ENCODE data around the gene ZDHHC12.

The ZDHHC12 gene

DNA sequence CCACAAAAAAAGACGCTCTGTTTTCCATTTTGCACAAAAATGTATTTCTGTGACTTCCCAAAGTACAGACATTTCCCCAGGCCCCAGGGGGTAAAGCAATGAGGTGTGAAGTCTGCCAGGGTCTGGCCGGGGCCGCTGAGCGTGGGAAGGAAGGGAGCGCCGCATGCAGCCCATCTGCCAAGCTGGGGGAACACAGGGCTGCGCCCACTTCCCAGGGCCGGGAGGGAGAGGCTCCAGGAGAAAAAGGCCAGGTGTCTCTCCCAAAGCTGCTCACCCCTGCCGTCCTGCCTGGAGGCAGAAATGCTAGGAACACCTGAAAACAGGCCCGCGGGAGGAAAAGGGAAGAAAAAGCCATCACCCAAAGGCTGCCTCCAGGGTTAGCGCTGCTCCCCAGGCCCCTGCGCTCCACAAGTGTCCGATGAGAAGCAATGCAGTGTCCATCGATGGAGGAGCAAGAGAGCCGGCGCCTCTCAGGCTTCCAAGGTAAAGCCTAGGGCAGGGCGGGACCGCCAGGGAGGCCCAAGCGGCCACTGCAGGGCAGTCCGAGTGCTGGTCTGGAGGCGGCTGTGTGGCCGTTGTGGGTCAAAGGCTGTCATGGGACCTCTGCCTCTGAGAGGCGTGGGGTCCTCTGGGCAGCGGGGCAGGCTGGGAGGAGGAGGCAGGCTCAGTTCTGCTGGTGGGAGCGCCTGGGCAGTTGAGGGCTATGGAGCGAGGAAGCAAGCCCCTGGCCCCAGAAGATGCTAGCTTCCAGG lies 6.0 kb upstream of the ZDHHC12 start:
- no peak for DNase-seq (ENCODE audit: low read depth in 2 of 2)

DNA sequence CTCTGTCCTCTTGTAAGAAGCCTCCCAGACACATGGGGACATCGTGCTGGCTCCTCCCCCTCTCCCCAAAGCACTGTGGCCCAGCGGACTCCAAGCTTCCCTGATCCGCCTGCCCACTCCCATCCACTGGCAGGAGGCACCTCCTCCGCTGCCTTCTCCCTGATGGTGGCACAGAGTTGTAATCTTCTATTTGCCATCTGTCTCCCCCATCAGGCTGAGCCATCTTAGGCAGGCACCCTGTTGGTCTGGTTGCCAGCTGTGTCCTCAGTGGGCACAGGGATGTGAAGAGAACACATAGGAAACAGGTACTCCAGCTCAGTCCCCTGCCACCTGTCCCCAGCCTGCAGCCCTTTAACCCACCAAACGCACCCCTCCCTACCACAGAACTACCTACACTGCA lies 5.4 kb upstream of the ZDHHC12 start:
- DNase-seq (ENCODE audit: low read depth in 2 of 2), result no peak

DNA sequence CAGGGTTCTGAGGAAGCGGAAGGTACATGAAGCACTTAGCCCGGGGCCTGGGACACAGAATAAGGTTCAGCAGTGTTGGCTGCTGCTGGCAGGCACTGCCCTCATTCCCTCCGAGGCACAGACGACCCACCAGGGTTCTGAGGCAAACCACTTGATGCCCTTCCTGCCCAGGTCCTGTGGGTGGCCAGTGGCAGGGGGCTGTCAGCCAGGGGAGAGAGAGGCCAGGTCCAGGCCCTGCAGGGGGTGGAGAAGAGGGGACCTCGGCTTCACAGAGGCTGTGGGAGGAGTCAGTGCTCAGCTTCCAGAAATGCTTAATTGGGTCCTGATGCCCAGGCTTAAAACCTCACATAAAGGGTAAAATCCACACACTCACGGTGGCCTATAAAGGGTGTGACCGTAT lies 4.4 kb upstream of the ZDHHC12 start:
- DNase-seq (ENCODE audit: low read depth in 2 of 2), result no peak

DNA sequence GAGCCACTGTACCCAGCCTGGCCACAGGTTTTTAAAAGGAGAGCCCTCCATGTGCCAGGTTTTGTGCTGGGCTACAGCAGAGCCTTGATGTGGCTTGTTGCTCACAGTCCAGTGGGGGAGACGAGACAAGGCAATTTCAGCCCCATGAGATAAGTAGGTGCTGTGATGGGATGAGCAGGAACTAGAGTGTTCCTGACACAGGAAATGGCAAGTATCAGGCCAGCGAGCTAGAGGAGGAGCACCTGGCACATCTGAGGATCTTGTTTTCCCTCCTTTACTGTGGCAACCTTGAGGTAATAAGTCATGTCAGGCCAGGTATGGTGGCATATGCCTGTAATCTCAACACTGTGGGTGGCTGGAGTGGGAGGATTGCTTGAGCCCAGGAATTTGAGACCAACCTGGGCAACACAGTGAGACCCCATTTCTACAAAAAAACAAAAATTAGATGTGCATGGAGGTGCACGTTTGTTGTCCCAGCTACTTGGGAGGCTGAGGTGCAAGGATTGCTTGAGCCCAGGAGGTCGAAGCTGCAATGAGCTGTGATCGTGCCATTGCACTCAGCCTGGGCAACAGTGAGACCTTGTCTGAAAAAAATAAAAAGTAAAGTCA lies 3.8 kb upstream of the ZDHHC12 start:
- DNase-seq (ENCODE audit: low read depth in 2 of 2), result no peak

DNA sequence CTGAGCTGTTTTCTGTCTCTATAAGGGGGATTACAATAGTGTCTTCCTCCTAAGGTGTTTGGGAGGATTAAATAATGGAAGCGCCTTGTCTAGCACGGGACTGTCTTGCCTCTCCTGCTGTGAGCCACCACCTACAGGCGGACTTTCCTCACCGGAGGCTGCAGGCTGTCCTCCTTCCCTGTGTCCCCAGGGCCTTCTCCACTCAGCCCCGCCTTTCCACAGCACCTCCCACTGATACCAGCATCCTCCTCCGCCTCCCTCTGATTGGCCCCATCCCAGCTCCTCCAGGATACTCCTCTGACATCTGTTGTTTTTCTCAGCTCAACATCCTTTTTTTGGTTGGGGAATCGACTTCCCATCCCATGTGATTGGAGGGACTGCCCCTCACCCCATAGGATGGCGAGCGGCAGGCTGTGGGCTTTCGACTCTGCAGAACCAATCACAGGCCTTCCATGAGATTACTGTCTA lies 851 bp upstream of the ZDHHC12 start:
- no peak for DNase-seq (ENCODE audit: low read depth in 2 of 2)

DNA sequence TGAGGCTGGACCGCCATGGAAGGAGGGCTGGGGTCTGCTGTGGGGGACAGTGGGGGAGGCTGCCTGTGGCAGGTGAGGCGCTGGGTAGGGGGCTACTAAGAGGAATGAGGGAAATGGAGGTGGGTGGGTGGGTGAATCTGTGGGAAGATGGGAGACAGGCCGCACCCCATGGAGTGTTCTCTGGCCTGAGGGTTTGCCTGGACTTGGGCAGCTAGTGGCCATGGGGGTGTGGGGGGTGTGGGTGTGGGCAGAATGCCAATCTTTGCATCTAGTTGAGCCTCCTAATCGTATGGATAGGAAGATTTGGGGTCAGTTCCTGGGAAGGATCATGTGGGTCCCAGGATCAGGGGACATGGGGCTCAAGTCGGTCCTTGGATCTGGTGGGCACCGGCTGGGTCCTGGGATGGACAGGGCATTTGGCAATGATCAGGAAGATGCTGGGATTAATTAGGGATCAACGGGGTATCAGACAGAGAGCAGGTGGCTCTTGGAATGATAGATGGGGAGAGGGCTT lies 518 bp downstream of the ZDHHC12 start:
- DNase-seq (ENCODE audit: low read depth in 2 of 2), result no peak

DNA sequence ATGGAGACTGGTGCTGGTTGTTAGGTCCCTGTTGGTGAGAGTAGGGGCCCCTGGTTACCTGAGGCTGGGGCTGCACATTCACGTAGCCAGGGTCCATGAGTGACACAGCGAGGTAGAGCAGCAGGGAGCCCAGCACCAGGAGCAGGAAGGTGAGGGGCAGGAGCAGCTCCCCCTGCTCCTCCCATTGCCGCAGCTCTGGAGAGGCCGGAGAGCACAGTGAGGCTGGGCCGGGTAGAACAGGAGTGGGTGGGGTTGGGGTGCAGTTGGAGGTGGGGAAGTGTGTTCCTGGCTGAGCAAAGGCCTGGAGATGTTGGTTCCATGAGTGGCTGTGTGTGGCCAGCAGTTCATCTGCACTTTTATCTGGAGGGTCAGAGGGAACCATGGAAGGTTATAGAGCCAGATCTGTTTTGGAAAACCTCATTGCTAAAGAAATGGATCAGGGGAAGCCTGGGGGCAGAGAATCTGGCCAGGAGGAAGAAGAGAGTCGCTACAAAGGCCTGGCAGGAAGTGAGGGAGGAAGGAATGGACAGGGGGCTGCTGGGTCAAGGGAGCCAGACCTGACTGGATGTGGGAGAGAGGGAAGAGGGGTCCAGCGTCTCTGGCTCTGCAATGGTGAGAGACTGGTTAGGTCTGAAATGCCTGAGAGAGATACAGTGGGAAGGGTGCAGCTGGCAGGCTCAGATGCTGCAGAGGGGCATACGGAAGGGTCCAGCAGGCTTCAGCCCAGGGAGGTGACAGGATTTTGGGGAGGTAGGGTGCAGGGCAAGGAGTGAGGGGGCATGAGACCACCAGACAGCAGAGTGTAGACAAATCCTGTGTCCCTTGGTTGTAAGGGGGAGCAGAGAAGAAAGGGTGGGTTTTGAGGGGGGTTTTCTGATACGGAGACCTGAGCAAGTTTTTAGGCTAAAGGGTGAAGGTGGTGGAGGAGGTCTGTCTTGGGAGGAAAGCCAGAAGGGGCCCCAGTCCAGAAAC lies 1.3 kb downstream of the ZDHHC12 start:
- DNase-seq (ENCODE audit: low read depth in 2 of 2), result no peak

DNA sequence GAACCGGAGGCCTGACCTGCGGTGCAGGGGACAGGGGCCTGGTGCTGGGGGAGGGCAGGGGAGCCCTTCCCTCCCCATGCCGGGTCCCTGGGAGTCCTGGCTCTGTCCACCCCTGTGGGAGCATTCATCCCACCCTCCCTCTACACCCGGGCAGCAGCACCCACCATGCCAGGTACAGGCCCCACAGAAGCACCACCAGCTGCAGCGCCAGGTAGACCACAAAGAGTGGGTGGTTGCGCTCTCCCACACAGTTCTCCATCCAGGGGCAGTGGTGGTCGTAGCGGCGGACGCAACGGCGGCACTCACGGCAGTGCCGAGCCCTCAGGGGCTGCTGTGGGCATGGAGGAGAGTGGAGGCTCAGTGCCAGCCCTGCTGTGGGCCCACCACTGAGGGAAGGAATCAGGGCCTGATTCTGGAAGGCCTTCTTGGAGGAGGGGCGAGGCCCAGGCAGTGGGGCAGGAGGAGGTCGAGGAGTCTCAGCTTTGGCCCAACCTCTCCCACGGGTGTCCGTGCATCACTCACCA lies 2.4 kb downstream of the ZDHHC12 start:
- no peak for DNase-seq (ENCODE audit: low read depth in 2 of 2)

DNA sequence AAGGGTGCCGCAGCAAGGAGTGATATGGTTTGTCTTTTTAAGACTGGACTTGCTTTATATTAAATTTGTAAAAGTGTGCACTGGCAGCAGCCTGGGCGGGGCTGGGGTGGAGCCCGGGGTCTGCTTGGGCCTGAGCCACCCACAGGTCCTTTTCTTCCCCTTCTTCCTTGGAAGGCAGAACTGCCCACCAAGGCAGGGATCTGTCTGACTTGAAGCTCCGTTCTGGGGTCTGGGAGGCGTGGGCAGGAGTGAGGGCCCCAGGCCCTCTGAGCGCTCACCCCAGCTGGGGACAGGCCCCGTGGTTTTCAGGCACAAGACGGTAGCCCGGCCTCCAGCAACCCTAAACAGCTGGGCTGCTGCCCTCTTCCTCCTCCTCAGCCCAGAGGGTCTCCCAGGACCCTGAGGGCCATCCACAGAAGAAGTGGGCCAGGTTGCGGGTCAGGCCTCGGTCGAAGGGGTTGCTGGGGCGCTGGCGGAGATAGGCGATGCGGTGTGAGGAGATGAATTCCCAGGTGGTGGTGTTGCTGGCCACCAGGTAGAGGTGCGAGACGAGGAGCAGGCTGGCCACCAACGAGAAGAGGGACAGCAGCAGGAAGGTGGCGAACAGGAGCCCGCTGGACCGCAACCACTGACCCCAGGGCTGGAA lies 3.0 kb downstream of the ZDHHC12 start:
- DNase-seq (ENCODE audit: low read depth in 2 of 2), result no peak

DNA sequence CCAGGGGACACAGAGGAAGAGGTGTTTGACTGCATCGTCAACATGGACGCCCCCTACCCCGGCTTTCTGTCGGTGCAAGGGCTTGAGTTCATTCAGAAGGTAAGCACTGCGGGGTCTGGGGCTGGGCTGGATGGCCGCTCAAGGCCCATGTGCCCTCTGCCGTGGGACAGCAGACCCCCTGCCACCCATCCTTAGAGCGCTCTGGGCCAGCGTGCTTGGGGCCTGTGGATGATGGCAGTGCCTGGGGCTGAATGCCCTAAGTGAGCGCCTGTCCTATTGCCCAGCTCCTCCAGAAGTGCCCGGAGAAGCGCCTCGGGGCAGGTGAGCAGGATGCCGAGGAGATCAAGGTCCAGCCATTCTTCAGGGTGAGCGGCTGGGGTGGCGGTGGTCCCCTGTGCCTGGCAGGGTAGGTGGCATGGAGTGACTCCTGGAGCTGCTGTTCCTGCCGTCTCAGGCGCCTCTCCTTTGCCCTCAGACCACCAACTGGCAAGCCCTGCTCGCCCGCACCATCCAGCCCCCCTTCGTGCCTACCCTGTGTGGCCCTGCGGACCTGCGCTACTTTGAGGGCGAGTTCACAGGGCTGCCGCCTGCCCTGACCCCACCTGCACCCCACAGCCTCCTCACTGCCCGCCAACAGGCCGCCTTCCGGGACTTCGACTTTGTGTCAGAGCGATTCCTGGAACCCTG lies 3.9 kb downstream of the ZDHHC12 start:
- DNase-seq (ENCODE audit: low read depth in 2 of 2), result no peak

DNA sequence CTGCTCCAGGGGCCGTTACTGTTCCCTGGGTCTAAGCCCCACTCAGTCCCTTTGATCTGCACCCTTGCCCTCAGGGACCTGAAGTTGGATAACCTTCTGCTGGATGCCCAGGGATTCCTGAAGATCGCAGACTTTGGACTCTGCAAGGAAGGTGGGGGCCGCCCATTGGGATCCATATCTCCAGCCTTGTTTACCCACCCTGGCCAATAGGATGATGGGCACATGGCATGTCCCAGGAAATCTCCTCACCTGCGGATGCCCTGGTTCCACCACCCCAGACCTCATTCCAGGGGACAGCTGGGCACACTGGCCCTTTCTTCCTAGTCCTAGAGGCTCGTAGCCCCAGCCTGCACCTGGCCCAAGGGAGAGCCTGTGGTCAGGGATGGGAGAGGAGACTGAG lies 5.5 kb downstream of the ZDHHC12 start:
- no peak for DNase-seq (ENCODE audit: low read depth in 2 of 2)

DNA sequence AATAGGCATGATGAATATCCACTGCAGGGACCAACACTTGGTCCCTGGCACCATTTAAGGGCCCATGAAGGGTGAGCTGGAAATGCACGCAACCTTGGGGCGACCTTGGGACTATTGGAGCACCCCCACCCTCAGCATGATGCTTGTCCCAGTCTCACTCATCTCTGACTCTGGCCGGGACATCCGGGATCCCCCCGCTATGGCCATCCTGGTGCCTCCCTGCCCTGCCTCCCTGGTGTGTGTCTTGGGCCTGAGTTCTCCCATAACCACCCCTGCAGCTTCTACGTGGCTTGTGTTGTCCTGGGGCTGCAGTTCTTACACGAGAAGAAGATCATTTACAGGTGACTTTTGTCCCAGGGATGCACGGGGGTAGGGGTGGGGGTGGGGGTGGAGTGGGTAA lies 5.9 kb downstream of the ZDHHC12 start:
- no peak for DNase-seq (ENCODE audit: low read depth in 2 of 2)

DNA sequence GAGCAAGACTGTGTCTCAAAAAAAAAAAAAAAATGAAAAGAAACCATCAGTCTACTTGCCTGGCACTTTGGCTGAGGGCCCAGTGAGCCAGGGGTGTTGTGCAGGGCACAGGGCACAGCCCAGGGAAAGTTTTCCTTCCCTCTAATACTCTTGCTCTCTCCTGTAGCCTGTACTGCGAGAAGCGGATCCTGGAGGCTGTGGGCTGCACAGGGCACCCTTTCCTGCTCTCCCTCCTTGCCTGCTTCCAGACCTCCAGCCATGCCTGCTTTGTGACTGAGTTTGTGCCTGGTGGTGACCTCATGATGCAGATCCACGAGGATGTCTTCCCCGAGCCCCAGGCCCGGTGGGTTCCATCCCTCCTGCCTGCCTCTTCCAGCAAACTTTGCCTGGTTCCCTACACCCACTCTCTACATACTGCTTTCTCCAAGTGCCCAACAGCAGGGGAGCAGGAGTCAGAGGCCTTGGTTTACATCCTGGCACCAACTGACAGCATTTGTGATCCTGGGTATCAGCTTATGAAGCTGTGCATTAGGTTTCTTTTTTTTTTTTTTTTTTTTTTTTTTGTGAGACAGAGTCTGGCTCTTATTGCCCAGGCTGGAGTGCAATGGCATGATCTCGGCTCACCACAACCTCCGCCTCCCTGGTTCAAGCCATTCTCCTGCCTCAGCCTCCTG lies 7.2 kb downstream of the ZDHHC12 start:
- DNase-seq (ENCODE audit: low read depth in 2 of 2), result no peak

DNA sequence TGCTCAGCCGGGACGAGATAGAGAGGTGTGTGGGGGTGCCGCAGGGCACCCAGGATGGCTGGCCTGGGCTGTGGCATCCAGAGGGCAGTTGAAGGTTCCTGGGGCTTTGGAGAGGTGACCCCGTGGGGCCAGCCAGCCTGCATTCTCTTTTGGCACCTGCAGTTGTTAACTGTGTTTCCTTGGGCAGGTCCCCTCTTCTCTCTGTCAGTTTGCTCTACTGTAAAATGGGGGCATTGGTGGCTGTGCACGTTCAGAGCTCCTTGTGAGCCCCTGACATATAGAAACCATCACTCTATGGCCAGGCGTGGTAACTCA lies 8.5 kb downstream of the ZDHHC12 start:
- no peak for DNase-seq (ENCODE audit: low read depth in 2 of 2)

DNA sequence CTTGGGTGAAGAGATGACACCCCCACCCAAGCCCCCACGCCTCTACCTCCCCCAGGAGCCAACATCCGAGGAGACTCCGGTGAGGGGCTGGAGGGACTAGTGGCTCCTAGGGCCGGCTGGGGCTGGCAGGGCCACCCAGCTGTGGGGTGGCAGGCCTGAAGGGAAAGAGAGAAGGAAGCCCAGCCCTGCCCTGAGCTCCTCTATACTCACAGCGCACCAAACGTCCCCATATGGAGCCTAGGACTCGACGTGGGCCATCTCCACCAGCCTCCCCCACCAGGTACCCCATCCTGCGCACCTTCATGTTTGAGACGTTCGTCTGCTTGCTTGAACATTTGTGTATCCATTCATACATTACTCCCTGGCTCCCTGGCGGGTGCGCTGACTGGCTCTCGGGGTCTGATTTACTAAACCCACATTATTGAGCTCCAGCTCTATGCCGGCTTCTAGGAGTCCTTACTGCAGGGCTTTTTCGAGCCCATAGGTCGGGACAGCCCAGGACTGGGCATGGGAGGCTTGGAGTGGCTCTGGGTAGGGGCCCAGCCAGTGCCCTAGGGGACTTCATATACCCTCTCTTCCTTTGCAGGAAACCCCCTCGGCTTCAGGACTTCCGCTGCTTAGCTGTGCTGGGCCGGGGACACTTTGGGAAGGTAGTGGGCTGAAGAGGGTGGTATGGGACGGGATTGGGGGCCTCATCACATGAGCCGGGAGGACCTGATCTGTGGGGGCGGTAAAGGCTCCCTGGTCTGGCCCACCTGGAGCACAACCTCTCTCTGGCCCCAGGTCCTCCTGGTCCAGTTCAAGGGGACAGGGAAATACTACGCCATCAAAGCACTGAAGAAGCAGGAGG lies 9.1 kb downstream of the ZDHHC12 start:
- DNase-seq (ENCODE audit: low read depth in 2 of 2), result no peak

DNA sequence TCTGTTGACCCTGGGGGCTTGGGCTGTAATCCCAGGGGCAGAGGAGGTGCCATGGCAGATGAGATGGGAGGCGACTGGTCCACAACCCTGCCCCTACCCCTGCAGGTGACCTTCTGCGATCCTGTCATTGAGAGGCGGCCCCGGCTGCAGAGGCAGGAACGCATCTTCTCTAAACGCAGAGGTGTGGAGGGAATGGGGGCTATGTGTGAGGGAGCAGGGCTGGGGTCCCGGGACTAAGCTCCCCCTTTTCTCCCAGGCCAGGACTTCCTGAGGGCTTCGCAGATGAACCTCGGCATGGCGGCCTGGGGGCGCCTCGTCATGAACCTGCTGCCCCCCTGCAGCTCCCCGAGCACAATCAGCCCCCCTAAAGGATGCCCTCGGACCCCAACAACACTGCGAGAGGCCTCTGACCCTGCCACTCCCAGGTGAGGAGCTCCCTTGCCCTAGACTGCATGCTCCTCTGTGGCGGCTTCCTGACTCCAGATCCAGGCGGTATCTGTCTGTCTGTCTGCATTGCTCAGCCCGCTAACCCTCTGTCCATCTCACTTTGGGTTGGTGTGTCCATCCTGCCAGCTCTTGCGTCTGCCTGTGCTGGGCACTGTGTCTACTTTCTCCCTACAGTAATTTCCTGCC lies 9.9 kb downstream of the ZDHHC12 start:
- DNase-seq (ENCODE audit: low read depth in 2 of 2), result no peak

DNA sequence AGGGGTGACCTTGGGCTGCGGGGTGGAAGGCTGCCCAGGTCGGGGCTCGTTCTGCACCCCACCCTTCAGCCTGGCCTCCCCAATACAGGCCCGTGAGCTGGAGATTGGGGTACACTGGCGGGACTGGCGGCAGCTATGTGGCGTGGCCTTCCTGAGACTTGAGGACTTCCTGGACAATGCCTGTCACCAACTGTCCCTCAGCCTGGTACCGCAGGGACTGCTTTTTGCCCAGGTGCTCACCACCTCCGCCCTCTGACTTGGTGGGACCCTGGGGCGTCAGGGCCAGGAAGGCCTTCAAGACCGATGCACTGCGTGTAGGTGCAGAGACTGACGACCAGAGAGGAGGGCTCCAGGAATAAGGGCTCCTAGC lies 10.5 kb downstream of the ZDHHC12 start:
- DNase-seq (ENCODE audit: low read depth in 2 of 2), result no peak

DNA sequence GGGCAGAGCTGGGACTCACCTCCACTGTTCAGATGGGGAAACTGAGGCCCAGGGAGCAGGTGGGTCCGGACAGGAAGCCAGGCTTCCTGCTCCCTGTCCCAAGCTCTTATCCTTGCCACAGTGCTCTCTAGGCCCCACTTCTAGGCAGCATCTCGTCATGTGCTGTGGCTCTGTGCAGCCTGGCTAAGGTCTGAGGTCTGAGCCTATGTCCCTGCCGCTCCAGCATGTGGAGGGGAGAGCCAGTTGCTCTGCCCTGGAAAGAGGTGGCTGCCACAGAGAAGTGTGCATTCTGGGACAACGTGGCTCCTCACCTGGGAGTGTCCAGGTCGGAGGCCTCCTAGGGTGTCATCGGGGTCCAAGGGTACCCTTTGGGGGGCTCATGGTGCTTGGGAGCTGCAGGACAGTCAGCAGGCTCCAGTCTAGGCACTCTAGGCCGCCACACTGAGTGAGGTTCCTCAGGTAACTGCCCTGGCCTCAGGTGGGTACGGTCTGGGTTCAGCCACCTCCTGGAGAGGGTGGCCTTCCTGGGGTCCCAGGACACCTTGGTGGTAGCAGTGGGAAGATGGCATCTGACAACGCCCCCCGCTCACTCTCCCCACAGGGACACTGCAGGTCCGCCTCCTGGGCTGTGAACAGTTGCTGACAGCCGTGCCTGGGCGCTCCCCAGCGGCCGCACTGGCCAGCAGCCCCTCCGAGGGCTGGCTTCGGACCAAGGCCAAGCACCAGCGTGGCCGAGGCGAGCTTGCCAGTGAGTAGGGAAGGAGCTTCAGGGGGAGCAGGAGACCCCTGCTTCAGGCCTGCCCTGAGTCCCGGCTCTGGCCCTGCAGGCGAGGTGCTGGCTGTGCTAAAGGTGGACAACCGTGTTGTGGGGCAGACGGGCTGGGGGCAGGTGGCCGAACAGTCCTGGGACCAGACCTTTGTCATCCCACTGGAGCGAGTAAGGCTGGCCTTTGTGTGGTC lies 11.2 kb downstream of the ZDHHC12 start:
- DNase-seq (ENCODE audit: low read depth in 2 of 2), result no peak
